Keratinocyte (primary cell): Measurements from ENCODE around the gene ADGRA1. TPM values are rescaled to one million over a fixed set of nuclear protein-coding genes. Genes with fewer than 3 reads are reported as not detected.

Experiments
- DNase-seq: peaks from one replicate; pipeline ENCODE4 v3.0.0-alpha.2; 2011; ENCODE audit warnings: low read depth, missing footprints, low spot score
- FAIRE-seq: peaks from 2 replicates; lab custom pipeline; 2011; peaks lifted over from hg19 to GRCh38; lab: Jason Lieb, UNC
- H2AFZ ChIP-seq: 2 replicates; pipeline ENCODE4 v1.6.0; 2012; ENCODE audit warnings: low read length, control low read depth, inconsistent platforms; ENCODE audit not compliant: control insufficient read depth
- H3K27ac ChIP-seq: 2 replicates; pipeline ENCODE4 v1.5.1; 2011; ENCODE audit warnings: low read length; ENCODE audit not compliant: control insufficient read depth, insufficient read depth
- H3K27me3 ChIP-seq: 3 replicates; pipeline ENCODE4 v1.6.0; 2011; ENCODE audit warnings: low read length; ENCODE audit not compliant: control insufficient read depth, insufficient read depth; ENCODE audit errors: extremely low read depth
- H3K36me3 ChIP-seq, 2 experiments: 2 replicates in 1 of 2; 3 replicates in 1 of 2; pipeline ENCODE4 v1.5.1; 2011; ENCODE audit warnings: low read length in 2 of 2, mild to moderate bottlenecking in 1 of 2; ENCODE audit not compliant: control insufficient read depth in 2 of 2, insufficient read depth in 2 of 2; ENCODE audit errors: extremely low read depth in 1 of 2
- H3K4me1 ChIP-seq: 3 replicates; pipeline ENCODE4 v1.5.1; 2011; ENCODE audit warnings: low read length; ENCODE audit not compliant: control insufficient read depth, insufficient read depth; ENCODE audit errors: extremely low read depth
- H3K4me2 ChIP-seq: 3 replicates; pipeline ENCODE4 v1.6.0; 2011; ENCODE audit warnings: low read depth, low read length; ENCODE audit not compliant: control insufficient read depth, insufficient read depth; ENCODE audit errors: extremely low read depth
- H3K4me3 ChIP-seq, 3 experiments: fragments of 200-600 bp in 1 of 3; sonication (generic) in 1 of 3; 2 replicates in 2 of 3; 3 replicates in 1 of 3; pipeline ENCODE4 v1.5.1; 2011 to 2016; ENCODE audit warnings: low read length in 3 of 3, mild to moderate bottlenecking in 3 of 3, control low read depth in 2 of 3, inconsistent platforms in 1 of 3, low read depth in 1 of 3, mixed read lengths in 1 of 3, mixed run types in 1 of 3, moderate library complexity in 1 of 3; ENCODE audit not compliant: control insufficient read depth in 2 of 3, insufficient read depth in 2 of 3; ENCODE audit errors: extremely low read depth in 1 of 3
- H3K79me2 ChIP-seq: 2 replicates; pipeline ENCODE4 v1.6.0; 2012; ENCODE audit warnings: low read length; ENCODE audit not compliant: control insufficient read depth, insufficient read depth
- H3K9ac ChIP-seq: 3 replicates; pipeline ENCODE4 v1.6.0; 2011; ENCODE audit warnings: low read length; ENCODE audit not compliant: control insufficient read depth, insufficient read depth; ENCODE audit errors: extremely low read depth
- H3K9me1 ChIP-seq: 3 replicates; pipeline ENCODE4 v1.6.0; 2011; ENCODE audit warnings: low read length; ENCODE audit not compliant: control insufficient read depth, insufficient read depth; ENCODE audit errors: extremely low read depth
- H3K9me3 ChIP-seq: 2 replicates; pipeline ENCODE4 v1.5.1; 2012; ENCODE audit warnings: low read depth, low read length; ENCODE audit not compliant: control insufficient read depth
- H4K20me1 ChIP-seq: 3 replicates; pipeline ENCODE4 v1.6.0; 2011; ENCODE audit warnings: low read length; ENCODE audit not compliant: control insufficient read depth, insufficient read depth; ENCODE audit errors: extremely low read depth
- EZH2 ChIP-seq: IDR thresholded peaks from one replicate; pipeline ENCODE4 v1.6.1; 2012; ENCODE audit warnings: inconsistent platforms, mild to moderate bottlenecking, low read length, moderate library complexity
- dilution Hi-C: fragments of 300-500 bp; cut with MboI; formaldehyde crosslinking; loops from one replicate; pipeline ENCODE4 v1.7.0; 2020; ENCODE audit warnings: low sequenced_read_pairs; ENCODE audit not compliant: extremely low pct_ligation_motif_present
- polyA plus RNA-seq, 5 experiments: library from polyadenylated mRNA; depleted of rRNA in 3 of 5; stranded (reverse) in 3 of 5; stranded (forward) in 1 of 5; unstranded in 1 of 5; fragments of >200 nt; gene quantifications; 1 replicate in 1 of 5; 2 replicates in 3 of 5; 3 replicates in 1 of 5; pipeline versions ENCODE4 v1.2.1 to v1.2.3, GENCODE V29; 2011 to 2012; ENCODE audit warnings: missing spikeins in 2 of 5, low read depth in 1 of 5, low replicate concordance in 1 of 5
- TF ChIP-seq, protein P1 (sequence below), 3 experiments: IDR thresholded peaks in 1 of 3; conservative IDR thresholded peaks in 1 of 3; optimal IDR thresholded peaks in 1 of 3; 2 replicates in 2 of 3; 3 replicates in 1 of 3; pipeline versions ENCODE3 to v1.5.1; 2011; ENCODE audit warnings: low read length in 3 of 3, mild to moderate bottlenecking in 3 of 3, moderate library complexity in 2 of 3, control low read depth in 1 of 3, inconsistent platforms in 1 of 3; ENCODE audit not compliant: insufficient read depth in 2 of 3; ENCODE audit errors: extremely low read depth in 1 of 3

The ADGRA1 gene
- polyA plus RNA-seq, 1 donor (not counting 4 experiments of a cell fraction or from before 2014, with no cell fraction given): not detected

DNA sequence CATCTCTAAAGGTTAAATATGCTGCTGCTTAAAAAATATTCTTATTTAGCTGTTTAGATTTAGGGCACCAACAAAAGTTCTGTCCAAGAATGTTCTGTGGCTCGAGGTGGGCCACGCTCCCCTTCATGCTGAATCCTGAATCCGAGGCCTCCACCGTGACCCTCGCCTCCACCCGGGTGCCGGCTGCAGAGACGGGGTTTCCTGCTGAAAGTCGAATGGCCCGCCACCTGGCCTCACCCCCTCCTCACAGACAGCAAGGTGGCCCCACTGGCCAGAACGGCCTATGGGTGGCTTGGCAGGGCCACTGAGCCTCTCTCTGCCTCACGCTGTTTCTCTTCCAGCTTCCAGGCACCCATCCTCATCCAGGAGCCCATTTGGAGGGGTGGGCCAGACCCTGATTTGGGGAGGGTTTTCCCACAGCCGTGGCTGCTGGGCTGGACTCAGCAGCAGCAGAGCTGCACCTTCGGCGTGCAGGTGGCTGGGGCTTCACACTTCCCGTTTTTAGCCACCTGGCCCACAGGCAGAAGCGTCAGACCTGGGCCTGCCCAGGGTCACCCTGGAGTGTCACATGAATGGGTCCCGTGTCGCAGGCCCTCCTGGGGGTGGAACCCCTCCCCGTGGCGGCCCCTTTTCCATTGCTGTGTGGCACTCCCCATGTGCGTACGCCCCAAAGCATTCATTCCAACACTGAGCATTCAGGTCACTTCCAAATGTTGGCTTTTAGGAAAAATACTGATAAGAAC is 26.3 kb upstream of the ADGRA1 start:
- H3K9me1 ChIP-seq: no peaks in the 10 kb centered on the region
- no peak overlapping the region for H3K27ac ChIP-seq
- no peak overlapping the region for H3K4me3 ChIP-seq
- H3K36me3 ChIP-seq: no peaks in the 10 kb centered on the region
- H3K4me1 ChIP-seq: no peaks in the 10 kb centered on the region
- H3K9ac ChIP-seq: no peak overlapping the region
- dilution Hi-C loops: no loop called here
- H4K20me1 ChIP-seq: no peaks in the 10 kb centered on the region
- peaks cover 6% of the 10 kb centered on the region for H3K9me3 ChIP-seq
- no peak for TF ChIP-seq EZH2
- no peak for FAIRE-seq
- H3K4me2 ChIP-seq: no peak overlapping the region
- H3K27me3 ChIP-seq: no peaks in the 10 kb centered on the region
- H2AFZ ChIP-seq: no peak overlapping the region
- H3K79me2 ChIP-seq: no peaks in the 10 kb centered on the region
- no peak for DNase-seq

DNA sequence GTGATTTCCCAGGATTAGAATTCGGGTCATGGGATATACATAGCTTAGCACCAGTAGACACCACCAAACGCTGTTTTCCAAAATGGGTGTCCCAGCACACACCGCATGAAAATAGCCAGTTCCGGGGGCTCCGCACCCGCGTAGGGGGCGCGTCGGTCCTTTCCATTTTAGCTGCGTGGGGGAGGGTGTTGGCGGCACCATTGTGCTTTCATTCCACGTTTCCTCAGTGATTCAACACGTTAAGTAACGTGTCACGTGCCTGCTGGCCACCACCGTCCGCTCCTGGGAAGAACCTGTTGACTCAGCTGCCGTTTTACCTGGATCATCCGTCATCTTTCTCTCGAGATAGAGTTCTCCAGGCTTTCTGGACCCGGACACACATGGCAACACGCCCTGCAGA is 25.6 kb upstream of the ADGRA1 start:
- no peak overlapping the region for H3K9ac ChIP-seq
- no peak overlapping the region for H2AFZ ChIP-seq
- no peaks in the 10 kb centered on the region for H3K36me3 ChIP-seq
- dilution Hi-C loops: no loop called here
- no peaks in the 10 kb centered on the region for H3K9me1 ChIP-seq
- H3K4me2 ChIP-seq: no peak overlapping the region
- H3K4me3 ChIP-seq: no peak overlapping the region
- no peak overlapping the region for H3K27ac ChIP-seq
- H3K9me3 ChIP-seq: peaks cover 6% of the 10 kb centered on the region
- no peaks in the 10 kb centered on the region for H3K4me1 ChIP-seq
- TF ChIP-seq, protein P1, sequence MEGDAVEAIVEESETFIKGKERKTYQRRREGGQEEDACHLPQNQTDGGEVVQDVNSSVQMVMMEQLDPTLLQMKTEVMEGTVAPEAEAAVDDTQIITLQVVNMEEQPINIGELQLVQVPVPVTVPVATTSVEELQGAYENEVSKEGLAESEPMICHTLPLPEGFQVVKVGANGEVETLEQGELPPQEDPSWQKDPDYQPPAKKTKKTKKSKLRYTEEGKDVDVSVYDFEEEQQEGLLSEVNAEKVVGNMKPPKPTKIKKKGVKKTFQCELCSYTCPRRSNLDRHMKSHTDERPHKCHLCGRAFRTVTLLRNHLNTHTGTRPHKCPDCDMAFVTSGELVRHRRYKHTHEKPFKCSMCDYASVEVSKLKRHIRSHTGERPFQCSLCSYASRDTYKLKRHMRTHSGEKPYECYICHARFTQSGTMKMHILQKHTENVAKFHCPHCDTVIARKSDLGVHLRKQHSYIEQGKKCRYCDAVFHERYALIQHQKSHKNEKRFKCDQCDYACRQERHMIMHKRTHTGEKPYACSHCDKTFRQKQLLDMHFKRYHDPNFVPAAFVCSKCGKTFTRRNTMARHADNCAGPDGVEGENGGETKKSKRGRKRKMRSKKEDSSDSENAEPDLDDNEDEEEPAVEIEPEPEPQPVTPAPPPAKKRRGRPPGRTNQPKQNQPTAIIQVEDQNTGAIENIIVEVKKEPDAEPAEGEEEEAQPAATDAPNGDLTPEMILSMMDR (optimal IDR thresholded peaks at IDR 0.05 in 1 of 3, IDR thresholded peaks at IDR 0.05 in 1 of 3, conservative IDR thresholded peaks at IDR 0.05 in 1 of 3; ENCODE audit: extremely low read depth in 1 of 3, insufficient read depth in 2 of 3, low read length in 3 of 3): no peak
- no peak for TF ChIP-seq EZH2
- FAIRE-seq (no peak), DNase-seq (no peak)
- no peaks in the 10 kb centered on the region for H3K27me3 ChIP-seq
- H4K20me1 ChIP-seq: no peaks in the 10 kb centered on the region
- H3K79me2 ChIP-seq: no peaks in the 10 kb centered on the region
